A673 (cell line): Measurements from ENCODE around the gene ISOC2. TPM values are rescaled to one million over a fixed set of nuclear protein-coding genes. Genes with fewer than 3 reads are reported as not detected.

ENCODE experiments used
- total RNA-seq: library from RNA; stranded (reverse); gene quantifications from 2 replicates; pipeline ENCODE4 v1.2.3, GENCODE V29; 2021

The ISOC2 gene
- total RNA-seq, 1 experiment from 2014 or later: 33.2 TPM

Other genes starting within 250 kb of the ISOC2 start
- gene TMEM86B, start 232.9 kb downstream of the ISOC2 start, total RNA-seq: 4.8 and 6.1 TPM in 2 replicates
- 103 and 108 TPM in 2 replicates for gene PPP6R1, start 202.6 kb downstream of the ISOC2 start, total RNA-seq
- gene HSPBP1, start 181.5 kb downstream of the ISOC2 start, total RNA-seq: 80.3 and 83.4 TPM in 2 replicates
- 30.5 and 36.8 TPM in 2 replicates for gene BRSK1, start 177.6 kb downstream of the ISOC2 start, total RNA-seq
- not detected in 2 replicates for gene TMEM150B, start 136.3 kb downstream of the ISOC2 start, total RNA-seq
- gene KMT5C, start 121.8 kb downstream of the ISOC2 start, total RNA-seq: 19.7 and 24.1 TPM in 2 replicates
- 0.48 TPM in 1 of 2 replicates, not detected in the other for gene COX6B2, start 106.9 kb downstream of the ISOC2 start, total RNA-seq
- not detected in 2 replicates for gene GARIN5B, start 98.4 kb downstream of the ISOC2 start, total RNA-seq
- 0.42 and 0.47 TPM in 2 replicates for gene IL11, start 91.2 kb downstream of the ISOC2 start, total RNA-seq
- not detected in 2 replicates for gene TMEM190, start 84.8 kb downstream of the ISOC2 start, total RNA-seq
- 0.42 and 0.69 TPM in 2 replicates for gene TMEM238, start 77.3 kb downstream of the ISOC2 start, total RNA-seq
- 1,355 and 1,380 TPM in 2 replicates for gene RPL28, start 75.7 kb downstream of the ISOC2 start, total RNA-seq
- gene UBE2S, start 53.9 kb downstream of the ISOC2 start, total RNA-seq: 509 and 587 TPM in 2 replicates
- gene SHISA7, start 18.3 kb downstream of the ISOC2 start, total RNA-seq: 0.21 and 0.26 TPM in 2 replicates
- not detected in 2 replicates for gene C19orf85, start 3.1 kb upstream of the ISOC2 start, total RNA-seq
- 11.9 and 16.7 TPM in 2 replicates for gene ZNF628, start 15.0 kb upstream of the ISOC2 start, total RNA-seq
- gene NAT14, start 23.5 kb upstream of the ISOC2 start, total RNA-seq: 55.1 and 66.0 TPM in 2 replicates
- 1.4 and 2.2 TPM in 2 replicates for gene SSC5D, start 26.8 kb upstream of the ISOC2 start, total RNA-seq
- gene SBK2, start 75.5 kb upstream of the ISOC2 start, total RNA-seq: not detected in 2 replicates
- not detected in 2 replicates for gene SBK3, start 83.9 kb upstream of the ISOC2 start, total RNA-seq
- 27.4 and 27.5 TPM in 2 replicates for gene ZNF579, start 119.2 kb upstream of the ISOC2 start, total RNA-seq
- gene FIZ1, start 137.9 kb upstream of the ISOC2 start, total RNA-seq: 27.8 and 29.3 TPM in 2 replicates
- 6.3 and 7.5 TPM in 2 replicates for gene ZNF524, start 138.6 kb upstream of the ISOC2 start, total RNA-seq
- 16.1 and 17.1 TPM in 2 replicates for gene ZNF865, start 144.0 kb upstream of the ISOC2 start, total RNA-seq
- gene ZNF784, start 162.9 kb upstream of the ISOC2 start, total RNA-seq: 6.8 and 7.1 TPM in 2 replicates
- 49.1 and 65.7 TPM in 2 replicates for gene ZNF580, start 179.4 kb upstream of the ISOC2 start, total RNA-seq
- 37.1 and 38.4 TPM in 2 replicates for gene ZNF581, start 182.0 kb upstream of the ISOC2 start, total RNA-seq
- gene CCDC106, start 186.6 kb upstream of the ISOC2 start, total RNA-seq: 39.9 and 41.5 TPM in 2 replicates
- gene U2AF2, start 193.4 kb upstream of the ISOC2 start, total RNA-seq: 385 and 411 TPM in 2 replicates
- gene EPN1, start 213.6 kb upstream of the ISOC2 start, total RNA-seq: 178 and 186 TPM in 2 replicates